ENCODE results near the gene SORCS1.
A peak's percentile ranks its signal among the peaks of the same experiment; 100 is the strongest.

DNA sequence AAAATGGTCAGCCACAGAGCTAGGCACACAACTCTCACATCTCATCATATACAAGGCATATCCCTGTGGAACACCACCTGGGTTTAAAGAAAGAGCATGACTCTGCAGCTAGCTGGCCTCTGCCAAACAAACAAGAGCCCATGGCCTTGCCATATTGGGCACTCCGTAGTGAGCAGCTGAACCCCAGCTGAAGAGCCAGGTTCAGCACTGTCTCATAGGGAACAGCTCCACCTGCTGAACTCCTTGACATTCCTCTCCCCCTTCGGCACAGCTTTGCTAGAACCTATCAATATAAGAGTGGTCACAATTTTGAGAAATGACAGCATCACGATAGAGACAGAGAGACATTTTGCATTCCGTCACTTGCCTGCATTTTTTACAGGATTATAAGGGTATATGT is 20.0 kb downstream of the SORCS1 start:
- TF ChIP-seq CTCF (IDR thresholded peaks at IDR 0.05) (peak in 4 of 6 experiments; percentile 17 to 57 (median 47)), POLR2A (IDR thresholded peaks at IDR 0.05) (no peak)

Measured in thyroid gland (tissue), 4 donors.